Diencephalon (tissue), 1 donor: ENCODE results near the gene ACTRT2. TPM values are rescaled to one million over a fixed set of nuclear protein-coding genes. Genes with fewer than 3 reads are reported as not detected.

Experiments
- total RNA-seq: library from RNA; depleted of rRNA; stranded (reverse); fragments of >200 nt; gene quantifications from one replicate; pipeline ENCODE4 v1.2.3, GENCODE V29; 2014

Gene ACTRT2
- total RNA-seq: not detected

GRCh38 chr1:3021233-3021671, at the start of gene ACTRT2:
Gene ACTRT2 (plus strand): TSS chr1:3021467. CDS start chr1:3021687, 220 bp downstream.

DNA sequence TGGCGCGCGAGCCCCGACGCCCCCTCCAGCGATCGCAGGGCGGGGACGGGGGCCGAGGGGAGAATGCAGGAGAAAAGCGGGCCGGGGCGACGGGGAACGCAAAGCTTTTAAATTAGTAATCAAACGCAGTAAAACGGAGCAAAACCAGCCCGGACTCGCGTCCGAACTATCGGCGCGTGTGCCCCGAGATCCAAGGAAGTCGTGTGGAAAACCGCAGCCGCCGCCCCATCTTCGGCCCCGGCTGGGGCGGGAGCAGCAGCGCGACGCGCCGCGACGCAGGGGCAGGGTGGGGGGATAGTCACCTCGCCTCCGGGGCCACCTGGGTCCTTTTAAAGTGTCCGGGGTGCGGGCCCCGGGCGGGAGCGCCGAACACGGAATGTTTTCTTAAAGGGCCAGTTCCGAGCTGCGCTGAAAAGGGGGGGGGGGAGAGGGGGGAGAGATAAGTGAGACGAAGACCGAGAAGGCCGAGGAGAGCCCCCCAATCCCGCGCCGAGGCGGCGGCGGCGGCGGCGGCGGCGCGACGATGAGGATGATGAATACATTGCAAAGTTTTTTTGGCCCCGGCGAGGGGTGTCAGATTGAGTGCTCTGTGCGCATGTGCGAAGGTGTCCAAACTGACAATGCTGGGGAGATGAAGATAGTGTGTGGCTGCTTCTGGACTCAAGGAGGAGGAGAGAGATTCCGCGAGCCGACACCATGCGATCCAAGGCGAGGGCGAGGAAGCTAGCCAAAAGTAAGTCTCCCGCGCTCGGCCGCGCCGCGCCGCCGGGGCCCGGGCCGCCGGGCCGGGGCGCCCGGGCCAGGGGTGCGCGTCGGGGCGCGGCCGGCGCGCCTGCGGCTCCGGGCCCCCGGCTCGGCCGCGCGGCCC, 47.5 kb downstream of the ACTRT2 start, which contains the start of gene PRDM16:
PRDM16 (plus strand) TSS at position 640 of the 868 bp plus-strand sequence; CDS start at position 697, 57 bp downstream.

Other genes with a start within 250 kb of the ACTRT2 start
- 0.46 TPM for gene TTC34, start 219.8 kb upstream of the ACTRT2 start, total RNA-seq
- 3.2 TPM for gene PRDM16, start 47.7 kb downstream of the ACTRT2 start, total RNA-seq